Measurements from ENCODE around the gene OSBPL9.
"Not testable (repeated sequence)": the region's sequence is repeated elsewhere in the genome, so short reads cannot be mapped to it uniquely, and the experiment has no call there.

OSBPL9 gene

DNA sequence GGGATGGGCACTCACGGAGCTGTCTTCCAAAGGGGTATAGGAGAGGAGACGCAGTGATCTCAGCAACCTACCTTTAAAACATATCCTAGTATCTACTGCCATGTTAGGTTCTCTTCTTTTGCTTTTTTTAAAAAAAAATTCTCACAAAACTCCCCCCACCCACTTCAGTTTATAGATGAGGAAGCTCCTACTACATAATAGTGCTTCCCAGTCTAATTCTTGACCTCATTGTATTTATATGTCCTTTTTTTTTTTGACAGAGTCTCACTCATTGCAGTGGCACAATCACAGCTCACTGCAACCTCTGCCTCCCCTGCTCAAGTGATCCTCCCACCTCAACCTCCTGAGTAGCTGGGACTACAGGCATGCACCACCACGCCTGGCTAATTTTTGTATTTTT, 99.9 kb downstream of the OSBPL9 start:
- no peak for FAIRE-seq

DNA sequence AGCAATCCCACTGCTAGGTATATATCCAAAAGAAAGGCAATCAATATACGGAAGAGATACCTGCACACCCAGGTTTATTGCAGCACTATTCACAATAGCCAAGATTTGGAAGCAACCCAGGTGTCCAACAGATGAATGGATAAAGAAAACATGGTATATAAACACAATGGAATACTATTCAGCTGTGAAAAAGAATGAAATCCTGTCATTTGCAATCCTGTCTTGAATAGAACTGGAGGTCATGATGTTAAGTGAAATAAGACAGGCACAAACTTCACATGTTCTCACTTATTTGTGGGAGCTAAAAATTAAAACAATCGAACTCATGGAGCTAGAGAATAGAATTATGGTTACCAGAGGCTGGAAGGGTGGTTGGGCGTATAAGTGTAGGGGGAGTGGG, 101.0 kb downstream of the OSBPL9 start:
- FAIRE-seq = no peak

DNA sequence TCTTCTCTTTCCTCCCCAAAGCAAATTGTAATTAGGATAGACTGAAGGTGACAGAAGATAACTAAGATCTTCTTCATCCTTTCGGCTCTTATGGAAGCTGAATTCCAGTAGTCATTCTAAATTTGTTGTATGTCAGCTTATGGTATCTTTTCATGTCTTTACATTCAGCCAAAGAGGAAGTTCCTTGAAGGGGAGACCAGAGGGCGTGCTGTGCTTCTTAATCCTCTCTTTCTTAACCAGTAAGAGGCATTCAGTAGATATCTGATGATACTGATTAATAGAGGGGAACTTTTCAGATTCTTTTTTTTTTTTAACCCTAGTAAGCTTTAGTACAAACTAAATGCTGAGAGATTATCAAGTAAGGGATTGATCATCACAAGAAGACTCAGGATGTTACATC, 102.3 kb downstream of the OSBPL9 start:
- FAIRE-seq = no peak

DNA sequence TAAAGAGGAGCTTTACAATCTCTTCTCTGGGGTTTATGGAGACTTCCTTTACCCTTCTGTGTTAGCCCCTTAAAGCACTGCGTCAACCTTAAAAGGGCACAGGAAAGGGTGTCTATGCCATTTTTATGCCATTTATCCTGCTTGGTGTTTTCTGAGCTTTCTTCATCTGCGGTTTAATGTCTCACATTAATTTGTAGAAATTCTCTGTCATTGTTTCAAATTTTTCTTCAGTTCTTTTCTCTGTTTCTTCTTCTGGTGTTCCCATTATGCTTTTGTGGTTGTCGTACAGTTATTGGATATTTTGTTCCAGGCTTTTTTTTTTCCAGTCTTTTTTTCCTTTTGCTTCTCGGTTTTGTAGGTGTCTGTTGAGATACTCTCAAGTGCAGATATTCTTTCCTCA, 107.9 kb downstream of the OSBPL9 start:
- FAIRE-seq = no peak

DNA sequence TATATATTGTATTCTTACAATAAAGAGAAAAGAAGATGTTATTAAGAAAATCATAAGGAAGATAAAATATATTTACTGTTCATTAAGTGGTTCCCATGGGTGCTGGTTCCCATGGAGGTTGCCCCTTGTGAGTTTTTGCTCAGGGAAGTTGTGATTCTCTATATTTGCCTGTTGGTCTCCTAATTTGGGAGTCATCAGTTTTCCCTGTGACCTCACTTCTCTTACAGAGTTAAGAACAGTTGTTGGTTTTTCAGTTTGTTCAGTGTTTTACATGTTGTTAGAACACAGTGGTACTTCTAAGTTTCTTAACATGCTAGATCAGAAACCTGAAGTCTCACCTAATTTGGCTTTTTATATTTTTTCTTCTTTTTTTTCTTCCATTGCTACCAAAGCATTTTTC, 109.2 kb downstream of the OSBPL9 start:
- no peak for FAIRE-seq

DNA sequence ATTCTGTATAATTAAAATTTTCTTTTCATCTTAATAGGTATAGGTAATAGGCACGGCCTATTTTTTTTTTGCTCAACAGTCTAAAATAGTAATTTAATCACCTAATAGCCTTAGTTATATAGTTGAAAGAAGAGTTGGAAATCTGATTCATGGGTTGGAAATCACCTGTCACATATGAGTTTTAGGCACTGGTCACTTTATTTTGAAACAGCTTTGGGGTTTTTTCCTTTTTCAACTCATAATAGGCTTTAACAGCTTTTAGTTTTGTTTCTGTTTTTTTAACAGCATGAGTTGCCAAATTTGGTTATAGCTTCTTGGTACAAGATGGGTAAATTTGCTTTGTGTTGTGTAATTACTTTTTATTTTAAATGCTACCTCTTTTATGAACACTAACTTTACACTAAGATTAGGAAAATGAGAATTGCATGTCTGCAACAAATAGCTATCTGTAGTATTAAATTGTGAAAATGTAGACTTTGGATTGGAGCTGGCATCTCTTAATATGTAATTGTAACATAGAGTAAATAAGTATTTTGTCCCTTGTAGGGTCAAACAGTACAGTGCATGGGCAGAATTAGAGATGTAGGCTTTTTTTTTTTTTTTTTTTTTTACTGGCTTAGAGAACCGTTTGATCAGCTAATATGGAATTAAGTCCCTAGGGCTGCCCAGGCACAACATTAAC, 109.8 kb downstream of the OSBPL9 start:
- no peak for FAIRE-seq

DNA sequence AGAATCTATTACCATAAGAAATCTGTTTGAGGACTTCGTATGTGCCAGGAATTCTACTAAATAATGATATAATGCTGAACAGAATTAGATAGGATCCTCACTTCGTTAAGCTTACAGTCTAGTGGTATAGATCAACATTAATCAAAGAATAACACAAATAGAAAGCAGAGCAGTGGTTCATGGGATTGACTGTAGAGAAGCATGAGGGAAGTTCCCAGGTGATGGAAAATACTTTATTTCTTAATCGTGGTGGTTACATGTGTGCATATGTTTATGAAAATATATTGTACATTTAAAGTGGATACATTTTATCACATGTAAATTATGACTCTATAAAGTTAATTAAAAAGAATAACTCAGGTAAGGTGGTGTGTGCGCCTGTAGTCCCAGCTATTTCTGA, 110.5 kb downstream of the OSBPL9 start:
- FAIRE-seq = no peak

DNA sequence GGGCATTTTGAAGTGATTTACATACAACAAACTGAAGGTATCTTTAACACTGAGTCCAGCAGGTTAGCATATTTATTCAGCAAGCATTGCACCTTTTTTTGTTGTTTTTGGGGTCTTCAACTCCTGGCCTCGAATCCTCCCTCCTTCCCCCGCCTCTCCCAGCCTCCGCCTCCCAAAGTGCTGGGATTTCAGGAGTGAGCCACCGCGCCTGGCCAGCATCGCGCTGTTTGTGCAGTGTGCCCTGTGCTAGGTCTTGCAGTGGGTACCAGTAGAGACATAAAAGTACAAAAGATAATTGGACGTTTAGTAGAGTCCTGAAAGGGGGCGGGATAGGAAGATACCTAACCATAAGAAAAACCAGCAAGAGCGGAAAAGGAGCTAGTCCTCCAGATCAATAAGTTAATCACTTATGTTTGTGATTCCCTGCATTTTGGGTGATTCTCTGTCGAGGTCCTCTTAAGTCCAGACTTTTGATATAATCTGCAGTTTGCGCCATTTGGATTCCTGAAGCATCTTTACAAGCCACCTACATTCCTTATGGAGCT, 111.8 kb downstream of the OSBPL9 start:
- no peak for FAIRE-seq

DNA sequence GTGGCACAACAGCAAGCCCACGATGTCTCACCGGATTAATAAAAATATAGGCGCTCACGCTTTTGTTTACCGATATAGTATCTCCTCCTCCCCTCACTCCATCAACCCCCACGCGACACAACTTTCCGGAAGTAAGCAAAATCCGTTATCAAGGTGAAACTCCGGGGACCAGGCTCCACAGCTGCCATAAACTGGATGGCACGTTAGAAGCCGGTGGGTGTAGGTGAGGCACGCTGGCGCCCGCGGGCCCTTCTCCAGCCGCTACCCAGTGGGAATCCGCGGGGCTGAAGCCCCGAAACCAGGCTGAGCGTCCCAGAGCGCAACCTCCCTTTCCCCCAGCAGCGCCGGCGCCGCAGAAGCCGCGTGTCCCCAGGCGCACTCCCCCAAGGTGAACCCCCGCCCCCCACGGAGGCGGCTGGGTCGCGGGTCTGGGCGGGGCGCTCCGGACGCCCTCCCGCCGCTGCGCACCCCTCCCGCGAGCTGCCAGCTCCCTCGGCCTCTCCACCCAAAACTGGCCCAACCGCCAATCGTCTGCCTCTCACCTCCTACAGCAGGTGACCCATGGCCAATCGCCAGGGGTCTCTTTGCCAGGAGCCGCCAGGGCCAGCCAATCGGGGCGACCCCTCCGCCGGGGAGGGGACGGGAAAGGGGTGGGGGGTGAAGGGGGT, 112.4 kb downstream of the OSBPL9 start:
- FAIRE-seq = no peak

DNA sequence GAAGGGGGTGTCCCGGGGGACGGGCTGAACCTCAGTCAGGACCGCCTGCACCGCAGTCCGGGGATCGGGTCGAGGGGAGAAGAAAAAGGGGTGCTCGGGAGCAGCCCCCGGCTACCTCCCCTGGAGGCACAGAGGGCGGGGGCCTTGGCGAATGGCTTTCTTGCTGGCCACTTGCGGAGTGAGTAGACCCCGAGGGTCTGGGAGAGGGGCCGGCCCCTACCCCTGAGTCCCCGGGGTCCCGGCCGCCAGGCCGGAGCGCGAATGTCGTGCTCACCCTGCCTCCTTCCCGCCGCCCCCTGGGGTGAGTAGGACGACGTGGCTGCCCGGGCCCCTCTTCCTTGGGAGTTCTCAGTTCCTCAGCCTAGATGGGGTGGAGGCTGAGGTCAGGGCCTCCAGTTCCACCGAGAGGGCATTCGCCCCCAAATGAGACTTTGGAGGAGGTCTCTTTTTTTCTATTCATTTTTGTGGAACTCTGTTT, 113.0 kb downstream of the OSBPL9 start:
- no peak for FAIRE-seq

DNA sequence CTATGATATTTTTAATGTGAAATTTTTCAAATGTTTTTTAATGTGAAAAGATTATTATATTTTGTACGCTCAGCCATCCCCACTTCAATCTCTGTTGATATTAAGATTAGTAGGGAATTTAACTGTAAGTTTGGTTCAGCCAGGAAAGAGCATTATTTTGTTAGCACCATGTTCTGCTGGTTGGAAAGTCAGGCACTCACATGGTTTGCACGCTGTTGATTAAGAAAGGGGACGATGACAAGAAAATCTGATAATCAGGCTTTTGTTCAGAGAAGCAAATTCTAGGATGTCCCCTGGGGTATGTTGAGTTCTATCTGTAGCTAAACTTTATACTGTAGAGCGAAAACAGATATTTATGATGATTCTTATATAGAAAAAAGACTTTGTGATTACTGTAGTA, 115.1 kb downstream of the OSBPL9 start:
- FAIRE-seq = no peak

DNA sequence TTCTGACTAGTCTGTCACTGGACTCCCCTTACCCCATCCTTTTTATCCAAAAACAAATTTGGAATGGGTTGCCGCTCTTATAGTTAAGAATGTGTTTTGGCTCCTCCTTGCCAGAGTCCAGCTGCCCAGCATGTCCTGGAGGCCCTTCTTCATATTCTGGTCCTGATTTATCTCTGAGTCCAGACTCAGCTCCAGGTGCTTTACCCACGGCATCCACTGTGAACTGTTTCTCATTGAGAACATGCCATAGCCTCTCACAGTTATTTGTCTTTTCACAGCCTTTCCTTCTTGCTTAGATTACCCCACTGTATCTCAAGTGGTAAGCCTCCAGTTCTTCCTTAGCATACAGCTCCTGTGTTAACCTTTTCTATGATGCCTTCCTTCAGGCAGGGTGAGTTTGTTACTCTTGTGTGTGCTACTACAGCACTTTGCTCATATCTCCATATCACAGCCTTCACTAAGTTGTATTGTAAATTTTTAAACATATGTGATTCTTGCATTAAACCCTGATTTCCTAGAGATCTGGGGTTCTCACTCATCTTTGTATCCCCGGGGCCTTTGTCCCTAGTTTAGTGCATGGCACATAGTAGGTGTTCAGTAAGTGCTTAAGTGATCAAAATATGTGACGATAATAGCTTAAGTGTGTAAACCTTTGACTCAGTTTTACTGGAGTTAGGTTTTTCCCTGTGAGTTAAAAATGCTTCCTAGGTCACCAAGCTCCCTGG, 116.0 kb downstream of the OSBPL9 start:
- FAIRE-seq = no peak

DNA sequence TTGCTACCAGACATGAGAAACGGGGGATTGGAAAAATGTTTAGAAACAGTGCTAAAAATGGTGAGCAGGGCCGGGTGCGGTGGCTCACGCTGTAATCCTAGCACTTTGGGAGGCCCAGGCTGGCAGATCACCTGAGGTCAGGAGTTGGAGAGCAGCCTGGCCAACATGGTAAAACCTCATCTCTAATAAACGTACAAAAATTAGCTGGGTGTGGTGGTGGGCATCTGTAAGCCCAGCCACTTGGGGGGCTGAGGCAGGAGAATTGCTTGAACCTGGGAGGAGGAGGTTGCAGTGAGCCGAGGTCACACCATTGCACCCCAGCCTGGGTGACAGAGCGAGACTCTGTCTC, 116.5 kb downstream of the OSBPL9 start:
- not testable (repeated sequence) for FAIRE-seq

DNA sequence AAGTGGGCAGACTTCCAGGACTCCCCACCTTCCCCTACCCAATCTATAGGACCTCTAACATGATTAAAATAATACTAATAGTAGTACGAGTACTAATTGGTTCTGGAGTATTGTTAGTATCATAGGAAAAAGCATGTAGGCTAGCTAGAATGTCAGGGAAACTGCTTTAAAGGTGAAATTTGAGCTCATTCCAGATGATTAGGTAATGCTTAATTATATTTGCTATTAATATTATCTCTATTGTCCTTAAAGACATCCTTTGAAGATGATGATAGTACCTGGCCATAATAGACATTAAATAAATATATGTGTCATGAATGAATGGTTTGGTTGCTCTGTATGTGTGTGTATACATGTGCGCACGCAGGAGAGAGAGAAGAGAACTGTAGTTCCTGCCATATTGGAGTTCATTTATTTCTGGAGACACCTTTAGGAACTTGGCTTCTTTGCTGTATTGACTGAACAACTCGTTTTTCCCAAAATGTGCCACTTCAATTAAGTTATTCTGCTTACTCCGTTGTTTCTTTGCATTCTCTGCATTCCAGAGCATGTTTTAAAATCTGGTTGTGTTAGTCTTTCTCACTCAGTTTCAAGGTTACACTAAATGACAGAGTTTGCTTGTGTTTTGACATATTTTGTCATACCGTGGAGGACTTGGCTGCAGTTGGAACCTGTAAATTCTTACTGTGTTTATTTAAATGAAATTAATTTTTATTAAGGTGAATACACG, 117.1 kb downstream of the OSBPL9 start:
- no peak for FAIRE-seq

DNA sequence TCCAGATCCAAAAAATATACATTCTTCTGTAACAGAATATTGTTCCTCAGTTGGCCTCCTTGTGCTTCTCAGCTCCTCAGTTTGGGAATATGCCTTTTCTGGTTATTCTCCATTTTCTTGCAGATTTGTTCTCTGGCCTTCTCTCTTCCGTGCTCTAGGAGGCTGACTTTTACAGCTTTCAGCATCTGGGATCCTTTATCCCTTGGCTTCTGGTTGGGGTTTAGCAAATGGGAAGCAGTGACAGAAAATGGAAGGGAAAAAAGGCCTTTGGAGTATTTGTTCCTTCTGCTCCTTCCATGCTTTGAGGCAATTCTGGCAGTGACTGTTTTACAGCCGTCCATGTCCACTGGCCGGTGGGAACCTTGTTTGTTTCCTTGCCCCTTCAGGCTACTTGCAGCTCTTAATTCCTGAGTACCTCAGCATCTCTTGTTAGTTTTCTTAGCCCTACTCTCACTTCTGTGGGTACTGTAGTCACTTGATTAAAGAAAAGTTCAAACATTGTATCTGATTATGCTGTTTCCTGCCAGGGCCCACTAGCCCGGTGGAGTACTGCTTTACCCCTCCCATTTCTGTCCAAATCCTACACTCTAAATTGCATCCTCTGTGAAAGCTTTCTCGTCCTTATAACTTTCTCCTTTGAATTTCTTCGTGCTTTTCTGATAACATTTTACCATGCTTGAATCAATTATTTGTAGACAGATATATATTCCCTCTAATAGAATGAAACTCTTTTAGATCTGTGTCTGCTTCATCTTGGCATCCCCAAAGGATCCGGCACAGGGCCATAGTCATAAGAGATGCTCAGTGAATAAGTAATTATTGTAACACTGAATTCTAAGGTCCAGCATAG, 118.2 kb downstream of the OSBPL9 start:
- FAIRE-seq = no peak

DNA sequence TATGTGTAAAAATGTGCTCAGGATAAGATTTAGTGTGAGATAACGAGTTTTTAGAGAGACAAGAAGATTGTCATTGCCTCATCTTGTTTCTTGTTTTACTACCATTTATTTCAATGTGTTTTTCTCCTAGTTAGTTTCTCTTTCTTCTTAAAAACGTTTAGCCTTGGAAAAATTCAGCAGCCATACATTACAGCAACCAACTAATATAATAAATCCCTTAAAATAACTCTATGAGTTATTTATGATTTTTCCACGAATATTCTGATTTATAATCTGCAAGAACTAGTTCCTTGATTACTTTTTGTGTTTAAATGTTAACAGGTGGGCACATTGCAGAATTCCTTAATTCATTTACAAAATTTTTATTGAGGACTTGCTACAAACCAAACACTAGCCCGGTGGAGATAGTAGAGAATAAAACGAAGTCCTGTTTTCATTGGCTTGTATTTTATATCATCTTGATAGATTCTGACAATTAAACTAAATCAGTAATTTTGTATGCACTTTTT, 118.9 kb downstream of the OSBPL9 start:
- FAIRE-seq = no peak

DNA sequence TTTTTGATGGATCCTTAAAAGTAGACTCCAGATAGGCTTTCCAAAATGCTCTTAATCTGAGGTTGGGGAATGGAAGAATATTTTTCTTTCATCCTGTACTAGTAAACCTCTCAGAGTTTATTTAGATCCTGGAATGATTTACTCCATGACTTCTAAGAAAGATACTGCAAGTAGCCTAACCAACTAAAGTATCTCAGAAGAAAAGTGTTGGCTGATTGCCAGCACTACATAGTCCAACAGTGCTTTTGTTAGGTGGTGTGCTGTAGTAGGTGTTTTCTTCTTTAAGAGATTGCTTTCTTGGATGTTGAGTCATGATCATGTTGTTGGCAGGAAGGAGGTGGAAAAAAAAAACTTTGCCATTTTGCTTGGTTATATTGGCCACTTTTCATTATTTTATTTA, 119.8 kb downstream of the OSBPL9 start:
- FAIRE-seq = no peak

DNA sequence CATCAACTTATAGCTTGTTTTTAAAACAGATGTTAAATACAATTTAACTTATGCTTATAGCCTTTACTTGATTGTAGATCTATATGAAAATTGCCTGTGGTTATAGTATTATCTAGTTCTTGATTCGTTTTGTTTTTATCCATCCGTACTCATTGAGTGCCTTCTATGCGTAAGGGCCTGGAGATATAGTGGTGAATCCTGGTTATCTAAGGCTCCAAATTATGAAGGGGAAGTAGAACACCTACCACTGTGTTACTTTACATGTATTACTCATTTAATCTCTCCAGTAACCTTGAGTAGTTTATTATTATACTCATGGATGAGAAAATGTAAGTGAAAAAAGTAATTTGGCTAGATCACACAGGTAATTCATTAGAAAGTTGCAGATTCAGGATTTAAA, 121.8 kb downstream of the OSBPL9 start:
- no peak for FAIRE-seq

DNA sequence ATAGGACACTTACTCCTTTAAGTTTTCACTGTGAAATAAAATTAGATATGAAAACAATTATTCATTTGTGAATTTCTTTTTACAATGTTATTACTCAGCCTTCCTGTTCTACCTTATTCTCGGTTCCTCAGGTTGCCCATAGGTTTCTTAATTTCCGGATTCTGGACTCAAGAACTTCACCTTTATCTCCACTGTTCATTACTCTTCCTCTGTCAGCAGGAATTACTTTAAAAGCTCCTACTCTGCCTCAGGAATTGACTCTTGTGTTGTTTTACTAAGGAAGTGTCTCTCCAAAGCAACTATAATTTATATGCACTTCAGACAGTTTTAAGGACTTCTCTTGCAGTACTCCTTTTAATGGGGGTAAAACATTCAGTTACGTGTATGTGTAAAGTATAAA, 123.8 kb downstream of the OSBPL9 start:
- no peak for FAIRE-seq

DNA sequence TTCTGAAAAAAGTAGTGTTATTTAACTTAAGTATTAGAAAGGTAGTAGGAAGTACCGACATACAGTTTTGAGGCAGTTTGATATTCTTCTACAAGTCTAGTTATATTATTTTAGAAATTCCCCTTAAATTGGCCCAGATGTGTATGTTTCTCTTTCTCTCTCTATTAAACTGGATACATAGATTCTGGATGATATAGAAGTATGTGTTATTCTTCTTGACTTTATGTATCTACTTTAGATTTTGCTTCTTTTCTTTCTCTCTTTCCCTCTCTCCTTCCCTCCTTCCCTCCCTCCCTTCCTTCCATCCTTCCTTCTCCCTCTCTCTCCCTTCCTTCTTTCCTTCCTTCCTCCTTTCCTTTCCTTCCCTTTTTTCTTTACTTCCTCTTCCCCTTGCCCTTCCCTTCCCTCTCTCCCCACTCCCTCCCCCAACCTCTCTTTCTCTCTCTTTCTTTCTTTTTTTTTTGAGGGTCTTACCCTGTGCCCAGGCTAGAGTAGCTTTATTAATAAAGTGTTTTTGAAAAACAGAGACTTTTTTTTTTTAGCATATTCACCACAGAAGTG, 124.3 kb downstream of the OSBPL9 start:
- no peak for FAIRE-seq

DNA sequence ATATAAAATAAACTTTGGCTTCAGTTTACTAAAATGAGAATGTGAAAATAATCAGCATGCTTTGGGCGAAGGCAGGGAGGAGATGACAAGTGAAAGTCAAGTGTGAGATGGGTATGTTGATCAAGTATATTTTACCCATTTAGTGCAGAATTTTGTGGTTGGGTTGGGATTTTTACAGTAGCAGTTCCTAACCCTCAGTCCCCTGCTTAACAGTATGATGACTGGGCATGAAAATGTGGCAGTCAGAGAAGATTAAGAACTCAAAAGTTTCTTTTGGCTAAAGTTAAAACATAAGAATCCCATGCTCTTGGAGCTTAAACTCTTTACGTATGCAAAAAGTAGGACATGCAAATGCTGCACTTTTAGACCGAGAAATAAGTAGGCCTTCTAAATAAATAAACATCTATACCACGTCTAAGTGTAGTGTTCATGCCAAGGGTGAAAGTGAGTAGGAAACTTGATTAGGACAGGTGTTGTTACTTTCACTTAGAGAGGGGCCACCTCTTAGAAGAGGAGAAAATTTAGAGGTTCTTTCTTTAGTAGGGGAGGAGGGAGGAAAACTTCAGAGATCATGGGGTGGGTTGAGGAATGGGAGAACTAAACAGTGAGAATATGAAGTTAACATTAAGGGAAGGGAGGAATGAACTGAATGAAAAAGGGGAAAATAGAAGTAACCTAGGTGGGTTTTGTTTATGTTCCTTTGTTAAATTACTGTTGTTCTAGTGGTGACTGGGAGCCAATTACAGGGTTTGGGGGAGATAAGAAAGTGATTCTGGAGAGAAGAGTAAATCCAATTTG, 127.8 kb downstream of the OSBPL9 start:
- no peak for FAIRE-seq

Data from endometrium (tissue), 2 donors.